ENCODE measurements around the gene MAP4K1.

DNA sequence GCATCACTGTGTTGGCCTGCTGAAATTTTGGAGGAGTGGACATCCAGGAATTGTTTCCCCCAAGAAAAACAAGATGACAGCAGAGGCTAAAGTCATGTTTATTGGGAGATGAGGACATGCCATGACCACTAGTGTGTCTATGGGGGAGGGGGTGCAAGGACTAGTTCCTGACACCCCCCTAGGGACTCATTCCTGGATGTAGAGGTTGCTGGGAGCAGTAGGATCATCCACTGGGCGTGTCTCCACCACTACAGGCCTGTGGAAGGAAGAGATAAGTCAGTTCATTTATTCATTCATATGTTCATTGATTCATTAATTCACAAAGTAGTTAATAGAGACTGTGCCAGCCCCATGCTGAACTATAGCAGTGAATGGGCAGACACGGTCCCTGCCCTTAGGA, 30.2 kb downstream of the MAP4K1 start:
- TF ChIP-seq, protein P1, sequence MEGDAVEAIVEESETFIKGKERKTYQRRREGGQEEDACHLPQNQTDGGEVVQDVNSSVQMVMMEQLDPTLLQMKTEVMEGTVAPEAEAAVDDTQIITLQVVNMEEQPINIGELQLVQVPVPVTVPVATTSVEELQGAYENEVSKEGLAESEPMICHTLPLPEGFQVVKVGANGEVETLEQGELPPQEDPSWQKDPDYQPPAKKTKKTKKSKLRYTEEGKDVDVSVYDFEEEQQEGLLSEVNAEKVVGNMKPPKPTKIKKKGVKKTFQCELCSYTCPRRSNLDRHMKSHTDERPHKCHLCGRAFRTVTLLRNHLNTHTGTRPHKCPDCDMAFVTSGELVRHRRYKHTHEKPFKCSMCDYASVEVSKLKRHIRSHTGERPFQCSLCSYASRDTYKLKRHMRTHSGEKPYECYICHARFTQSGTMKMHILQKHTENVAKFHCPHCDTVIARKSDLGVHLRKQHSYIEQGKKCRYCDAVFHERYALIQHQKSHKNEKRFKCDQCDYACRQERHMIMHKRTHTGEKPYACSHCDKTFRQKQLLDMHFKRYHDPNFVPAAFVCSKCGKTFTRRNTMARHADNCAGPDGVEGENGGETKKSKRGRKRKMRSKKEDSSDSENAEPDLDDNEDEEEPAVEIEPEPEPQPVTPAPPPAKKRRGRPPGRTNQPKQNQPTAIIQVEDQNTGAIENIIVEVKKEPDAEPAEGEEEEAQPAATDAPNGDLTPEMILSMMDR (IDR thresholded peaks at IDR 0.05), result no peak
- TF ChIP-seq EP300 (IDR thresholded peaks at IDR 0.05) (no peak), POLR2A (IDR thresholded peaks at IDR 0.05) (no peak), POLR2AphosphoS5 (IDR thresholded peaks at IDR 0.05) (no peak)

Measured in suprapubic skin (tissue), 4 donors.